NCI-H187 treated with DMSO at 0.1 percent for 48 hours (cell line): ENCODE data around the gene RNF148.
"Not testable (repeated sequence)": the region's sequence is repeated elsewhere in the genome, so short reads cannot be mapped to it uniquely, and the experiment has no call there.

Source experiments
- DNase-seq: peaks from one replicate; lab custom pipeline; 2025; lab: John Stamatoyannopoulos, UW

Gene RNF148

GRCh38 chr7:122691569-122692235 is 11.0 kb downstream of the RNF148 start:
- no peak for DNase-seq

- no peak for DNase-seq
These were observed 13.2 kb downstream of the RNF148 start for GRCh38 chr7:122689346-122690109.

- DNase-seq = no peak
These were observed 14.2 kb downstream of the RNF148 start for GRCh38 chr7:122688400-122688998.

- DNase-seq = no peak
These were observed 16.3 kb downstream of the RNF148 start for GRCh38 chr7:122686360-122686878.

GRCh38 chr7:122684504-122684903 is 18.2 kb downstream of the RNF148 start:
- DNase-seq = no peak

- DNase-seq = no peak
These were observed 19.7 kb downstream of the RNF148 start for GRCh38 chr7:122682815-122683550.

GRCh38 chr7:122681186-122681585 is 21.5 kb downstream of the RNF148 start:
- DNase-seq = not testable (repeated sequence)

- DNase-seq = no peak
These were observed 22.9 kb downstream of the RNF148 start for GRCh38 chr7:122679813-122680212.

- DNase-seq = not testable (repeated sequence)
These were observed 23.4 kb downstream of the RNF148 start for GRCh38 chr7:122679269-122679709.

- DNase-seq = no peak
These were observed 25.6 kb downstream of the RNF148 start for GRCh38 chr7:122677149-122677548.

- DNase-seq = peak; percentile 8
These were observed 26.3 kb downstream of the RNF148 start for GRCh38 chr7:122676466-122676865.

- DNase-seq = no peak
These were observed 27.1 kb downstream of the RNF148 start for GRCh38 chr7:122675621-122676020.

- no peak for DNase-seq
These were observed 27.7 kb downstream of the RNF148 start for GRCh38 chr7:122675011-122675410.

- no peak for DNase-seq
These were observed 28.2 kb downstream of the RNF148 start for GRCh38 chr7:122674502-122674901.

- no peak for DNase-seq
These were observed 28.8 kb downstream of the RNF148 start for GRCh38 chr7:122673951-122674350.

GRCh38 chr7:122672536-122672935 is 30.2 kb downstream of the RNF148 start:
- DNase-seq = no peak

GRCh38 chr7:122663733-122664132 is 39.0 kb downstream of the RNF148 start:
- no peak for DNase-seq

- DNase-seq = no peak
These were observed 43.9 kb downstream of the RNF148 start for GRCh38 chr7:122658856-122659255.

GRCh38 chr7:122653685-122654084 is 49.0 kb downstream of the RNF148 start:
- DNase-seq = no peak

GRCh38 chr7:122652876-122653275 is 49.8 kb downstream of the RNF148 start:
- DNase-seq = no peak
